ENCODE data around the gene TDRD10. TPM values are rescaled to one million over a fixed set of nuclear protein-coding genes. Genes with fewer than 3 reads are reported as not detected.
"Not testable (repeated sequence)": the region's sequence is repeated elsewhere in the genome, so short reads cannot be mapped to it uniquely, and the experiment has no call there.

Gene TDRD10
- total RNA-seq, 2 donors from 2014 or later: 0.12 TPM; not detected in 1

DNA sequence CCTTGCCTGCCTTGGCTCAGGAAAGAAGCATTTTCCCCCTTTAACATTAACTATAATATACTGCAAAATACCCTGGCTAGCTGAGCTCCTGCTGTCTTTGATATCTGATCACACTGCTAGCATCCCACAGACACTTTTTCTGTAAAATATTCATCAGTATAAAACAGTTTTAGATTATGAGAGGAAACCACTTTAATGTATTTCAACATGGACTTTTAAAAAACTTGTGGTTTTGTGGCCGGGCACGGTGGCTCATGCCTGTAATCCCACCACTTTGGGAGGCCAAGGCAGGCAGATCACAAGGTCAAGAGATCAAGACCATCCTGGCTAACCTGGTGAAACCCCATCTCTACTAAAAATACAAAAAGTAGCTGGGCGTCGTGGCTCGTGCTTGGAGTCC is 15.3 kb upstream of the TDRD10 start:
- H3K4me3 Mint-ChIP-seq; H3K27ac Mint-ChIP-seq; H3K9me3 ChIP-seq (ENCODE audit: control insufficient read depth, low read length, poor library complexity, severe bottlenecking); ATAC-seq; H3K4me1 Mint-ChIP-seq; H3K27me3 Mint-ChIP-seq; H3K36me3 Mint-ChIP-seq (ENCODE audit: low read depth); DNase-seq: not testable (repeated sequence)

DNA sequence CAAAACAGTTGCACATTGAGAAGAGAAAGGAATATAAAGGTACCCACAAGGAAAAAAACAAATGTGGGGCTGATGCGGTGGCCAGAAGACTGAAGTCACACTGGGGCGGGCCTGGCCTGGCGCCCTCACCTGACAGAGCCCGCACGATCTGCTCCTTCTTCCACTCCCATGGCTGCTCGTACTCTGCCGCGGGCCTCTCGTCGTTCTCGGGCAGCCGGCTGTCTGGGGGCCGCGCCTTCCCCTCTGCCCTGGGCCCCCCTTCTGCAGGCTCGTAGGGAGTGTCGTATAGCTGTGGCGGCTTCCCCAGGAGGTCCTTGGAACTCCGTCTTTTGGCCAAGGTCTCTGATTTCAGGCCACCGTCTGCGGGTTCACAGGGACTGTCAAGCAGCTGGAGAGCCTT is 13.1 kb upstream of the TDRD10 start:
- no peaks in the 10 kb centered on the region for H3K9me3 ChIP-seq (ENCODE audit: control insufficient read depth, low read length, poor library complexity, severe bottlenecking)
- H3K4me1 Mint-ChIP-seq: peaks cover 18% of the 10 kb centered on the region
- H3K27me3 Mint-ChIP-seq: no peaks in the 10 kb centered on the region
- H3K4me3 Mint-ChIP-seq: no peak overlapping the region
- no peak overlapping the region for H3K27ac Mint-ChIP-seq
- H3K36me3 Mint-ChIP-seq (ENCODE audit: low read depth): no peaks in the 10 kb centered on the region
- DNase-seq (no peak), ATAC-seq (no peak)

DNA sequence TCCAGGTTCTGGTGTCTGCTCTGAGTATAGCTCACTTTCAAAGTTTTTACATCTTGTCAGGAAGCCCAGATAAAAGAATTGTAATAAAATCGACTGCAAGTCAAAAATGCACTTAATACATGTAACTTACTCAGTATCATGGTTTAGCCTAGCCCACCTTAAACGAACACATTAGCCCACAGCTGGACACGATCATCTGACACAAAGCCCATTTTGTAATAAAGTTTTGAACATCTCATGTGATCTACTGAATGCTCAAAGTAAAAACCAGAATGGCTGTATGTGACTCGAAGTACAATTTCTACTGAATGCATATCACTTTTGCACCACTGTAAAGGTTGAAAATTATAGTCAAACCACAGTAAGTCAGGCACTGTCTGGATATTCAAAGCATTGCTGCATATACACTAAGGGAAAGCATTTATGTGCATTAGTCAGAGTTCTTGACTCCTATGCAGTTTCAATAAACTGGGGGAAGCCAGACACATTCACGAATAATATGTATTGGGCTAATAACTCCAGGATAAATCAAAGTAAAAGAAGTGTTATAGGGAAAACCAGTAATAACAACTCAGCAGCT is 12.2 kb upstream of the TDRD10 start:
- no peaks in the 10 kb centered on the region for H3K27me3 Mint-ChIP-seq
- H3K27ac Mint-ChIP-seq: no peak overlapping the region
- DNase-seq (no peak), ATAC-seq (no peak)
- peaks cover 19% of the 10 kb centered on the region for H3K4me1 Mint-ChIP-seq
- no peaks in the 10 kb centered on the region for H3K36me3 Mint-ChIP-seq (ENCODE audit: low read depth)
- no peaks in the 10 kb centered on the region for H3K9me3 ChIP-seq (ENCODE audit: control insufficient read depth, low read length, poor library complexity, severe bottlenecking)
- H3K4me3 Mint-ChIP-seq: no peak overlapping the region

DNA sequence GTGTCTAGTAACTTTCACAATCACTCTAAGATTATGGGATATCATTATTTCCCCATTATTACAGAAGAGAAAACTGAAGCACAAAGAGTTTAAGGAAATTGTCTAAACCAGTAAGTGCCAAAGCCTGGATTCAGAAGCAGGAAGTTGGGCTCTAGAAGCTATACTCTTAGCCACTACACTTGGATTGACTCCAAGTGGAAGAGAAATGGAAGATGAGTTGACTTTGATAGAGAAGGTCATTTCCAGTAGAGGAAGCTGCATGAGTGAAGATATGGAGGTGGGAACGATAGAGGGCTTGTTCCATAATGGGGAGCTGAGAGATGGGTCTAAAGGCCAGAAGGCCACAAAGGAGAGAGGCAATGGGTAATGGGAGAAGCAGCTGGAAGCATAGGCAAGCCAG is 11.7 kb upstream of the TDRD10 start:
- no peak for ATAC-seq
- no peaks in the 10 kb centered on the region for H3K36me3 Mint-ChIP-seq (ENCODE audit: low read depth)
- DNase-seq: no peak
- peaks cover 19% of the 10 kb centered on the region for H3K4me1 Mint-ChIP-seq
- H3K27ac Mint-ChIP-seq: no peak overlapping the region
- H3K27me3 Mint-ChIP-seq: no peaks in the 10 kb centered on the region
- H3K9me3 ChIP-seq (ENCODE audit: control insufficient read depth, low read length, poor library complexity, severe bottlenecking): no peaks in the 10 kb centered on the region
- no peak overlapping the region for H3K4me3 Mint-ChIP-seq

DNA sequence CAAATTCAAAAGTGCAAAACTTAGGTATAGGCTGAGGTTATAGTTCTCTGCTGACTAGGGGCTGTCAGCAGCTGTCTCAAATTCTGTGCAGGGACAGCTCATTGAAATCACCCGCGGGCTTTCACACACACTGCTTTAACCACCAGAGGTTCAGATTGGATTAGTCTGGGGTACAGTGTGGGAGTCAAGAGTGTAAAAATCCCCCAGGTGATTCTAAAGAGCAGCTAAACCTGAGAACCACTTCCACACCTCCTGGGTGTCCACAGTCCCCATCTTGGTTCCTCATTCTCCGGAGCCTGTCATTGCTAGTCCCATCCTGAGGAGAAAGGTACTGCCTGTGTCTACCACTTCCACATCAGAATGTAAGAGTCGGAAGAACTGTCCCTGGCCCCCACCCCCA is 9.9 kb upstream of the TDRD10 start:
- no peaks in the 10 kb centered on the region for H3K27me3 Mint-ChIP-seq
- ATAC-seq: no peak
- H3K36me3 Mint-ChIP-seq (ENCODE audit: low read depth): no peaks in the 10 kb centered on the region
- H3K9me3 ChIP-seq (ENCODE audit: control insufficient read depth, low read length, poor library complexity, severe bottlenecking): no peaks in the 10 kb centered on the region
- H3K4me1 Mint-ChIP-seq: peaks cover 22% of the 10 kb centered on the region
- H3K4me3 Mint-ChIP-seq: no peak overlapping the region
- no peak for DNase-seq
- H3K27ac Mint-ChIP-seq: no peak overlapping the region

DNA sequence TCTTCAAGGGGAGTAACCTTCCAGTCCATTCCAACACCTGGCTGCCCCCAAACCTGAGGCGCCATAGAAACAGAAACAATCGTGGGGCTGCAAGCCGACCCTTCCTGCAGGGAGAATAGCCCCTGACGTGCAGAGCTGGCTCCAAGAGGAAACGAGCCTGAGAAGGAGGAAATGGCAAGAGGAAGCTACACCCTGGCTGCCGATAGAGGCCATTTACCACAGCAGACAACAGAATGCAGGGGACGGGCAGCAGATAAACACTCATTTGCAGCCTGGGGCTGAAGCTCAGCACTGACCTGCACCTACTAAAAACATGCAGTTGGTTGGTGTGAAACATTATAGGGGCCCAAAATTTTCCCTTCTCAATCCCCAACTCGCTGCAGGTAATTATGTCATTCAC is 8.7 kb upstream of the TDRD10 start:
- peak overlapping the region; percentile 9 for H3K4me3 Mint-ChIP-seq
- no peaks in the 10 kb centered on the region for H3K36me3 Mint-ChIP-seq (ENCODE audit: low read depth)
- no peaks in the 10 kb centered on the region for H3K9me3 ChIP-seq (ENCODE audit: control insufficient read depth, low read length, poor library complexity, severe bottlenecking)
- no peaks in the 10 kb centered on the region for H3K27me3 Mint-ChIP-seq
- ATAC-seq: peak; percentile 65
- peaks cover 23% of the 10 kb centered on the region for H3K4me1 Mint-ChIP-seq
- H3K27ac Mint-ChIP-seq: no peak overlapping the region
- DNase-seq: no peak

DNA sequence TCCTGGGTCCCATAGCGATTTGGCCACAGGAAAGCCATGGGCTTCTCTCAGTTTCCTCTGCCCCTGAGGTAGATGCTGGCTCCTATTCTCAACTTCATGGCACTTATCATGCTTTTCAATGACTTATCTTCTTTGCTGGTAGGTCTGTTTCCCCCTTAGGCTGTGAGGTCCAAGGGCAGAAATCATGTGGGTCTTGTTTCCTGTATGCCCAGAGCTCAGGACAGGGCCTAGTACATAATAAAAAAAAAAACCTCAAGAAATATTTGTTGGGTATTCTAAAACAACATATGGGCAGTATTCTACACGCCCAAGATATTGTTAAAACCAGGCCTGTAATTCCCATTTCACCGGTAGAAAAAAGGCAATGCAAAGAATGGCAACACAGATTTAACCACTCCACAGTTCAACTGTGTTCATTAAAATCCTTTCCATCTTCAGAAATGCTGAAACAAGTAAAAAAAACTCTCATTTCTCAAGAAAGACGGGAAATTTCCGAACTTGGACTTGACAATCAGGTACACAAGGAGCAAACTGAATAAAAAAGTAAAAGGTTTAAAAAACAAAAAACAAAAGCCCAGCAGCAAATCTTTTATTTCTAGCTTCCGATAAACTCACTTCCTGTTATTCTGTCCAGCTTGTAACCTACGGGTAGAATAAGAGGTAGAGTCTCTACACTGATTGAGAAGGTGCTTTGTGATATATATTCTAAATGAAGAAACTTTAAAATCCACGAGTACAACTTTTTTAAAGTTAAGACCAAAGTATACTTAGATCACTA is 6.3 kb upstream of the TDRD10 start:
- Mint-ChIP-seq H3K36me3 (ENCODE audit: low read depth) (peaks cover 5% of the 10 kb centered on the region), H3K4me1 (peaks cover 22% of the 10 kb centered on the region), H3K27me3 (peaks cover 17% of the 10 kb centered on the region), H3K4me3 (no peak overlapping the region), H3K27ac (no peak overlapping the region)
- no peaks in the 10 kb centered on the region for H3K9me3 ChIP-seq (ENCODE audit: control insufficient read depth, low read length, poor library complexity, severe bottlenecking)
- DNase-seq: no peak
- no peak for ATAC-seq

DNA sequence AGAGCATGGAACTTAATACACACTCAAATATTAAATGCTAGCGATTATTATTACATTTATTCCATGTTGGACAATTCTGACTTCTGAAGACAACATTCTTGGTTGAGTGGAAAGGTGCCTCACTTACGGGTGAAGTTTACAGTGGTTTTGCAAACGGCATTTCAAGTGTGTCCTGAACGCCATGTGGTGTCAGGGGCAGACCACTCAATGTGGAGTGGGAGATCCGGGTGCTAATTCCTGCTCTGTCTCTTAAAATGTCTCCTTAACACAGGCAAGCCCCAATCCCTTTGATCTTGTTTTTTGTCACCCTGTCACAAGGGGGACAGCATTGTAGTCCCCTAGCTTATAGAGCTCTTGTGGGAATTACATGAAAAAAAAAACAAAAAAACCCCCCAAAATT is 5.6 kb upstream of the TDRD10 start:
- H3K4me3 Mint-ChIP-seq: no peak overlapping the region
- H3K9me3 ChIP-seq (ENCODE audit: control insufficient read depth, low read length, poor library complexity, severe bottlenecking): no peaks in the 10 kb centered on the region
- peaks cover 7% of the 10 kb centered on the region for H3K36me3 Mint-ChIP-seq (ENCODE audit: low read depth)
- peaks cover 24% of the 10 kb centered on the region for H3K27me3 Mint-ChIP-seq
- ATAC-seq (no peak), DNase-seq (no peak)
- peaks cover 24% of the 10 kb centered on the region for H3K4me1 Mint-ChIP-seq
- peak overlapping the region; percentile 53 for H3K27ac Mint-ChIP-seq

DNA sequence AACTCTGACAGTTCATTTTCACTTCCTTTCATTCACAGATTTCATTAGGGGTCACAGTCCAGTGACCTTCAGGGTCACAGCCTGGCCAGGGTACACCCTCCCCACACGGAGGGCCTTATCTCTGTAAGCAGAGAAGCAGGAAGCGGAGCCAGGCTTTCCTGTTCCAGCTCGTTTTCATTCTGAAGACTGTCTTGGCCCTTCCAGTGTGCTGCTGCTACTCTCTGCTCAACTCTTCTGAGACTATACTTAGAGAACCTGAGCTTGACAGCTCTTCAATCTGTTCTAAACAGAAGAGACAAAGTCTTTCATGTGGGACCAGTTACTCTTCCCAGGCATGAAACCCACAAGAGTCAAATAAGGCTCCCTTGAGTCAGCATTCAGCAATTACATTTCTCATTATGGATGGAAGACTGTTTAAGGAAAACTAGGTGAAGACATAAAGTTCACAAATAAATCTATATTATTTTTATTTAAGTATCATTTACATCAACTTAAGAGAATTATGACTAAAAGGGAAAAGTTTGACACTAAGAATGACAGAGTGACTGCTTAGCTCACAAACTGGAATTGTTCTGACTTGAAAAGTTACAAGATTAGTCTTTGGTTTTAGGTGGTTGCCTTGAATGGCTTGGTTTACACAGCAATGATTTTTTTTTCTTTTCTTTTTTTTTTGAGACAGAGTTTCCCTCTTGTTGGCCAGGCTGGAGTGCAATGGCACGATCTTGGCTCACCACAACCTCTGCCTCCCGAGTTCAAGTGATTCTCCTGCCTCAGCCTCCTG is 4.8 kb upstream of the TDRD10 start:
- peaks cover 20% of the 10 kb centered on the region for H3K4me1 Mint-ChIP-seq
- H3K27me3 Mint-ChIP-seq: peaks cover 25% of the 10 kb centered on the region
- H3K36me3 Mint-ChIP-seq (ENCODE audit: low read depth): peaks cover 8% of the 10 kb centered on the region
- no peaks in the 10 kb centered on the region for H3K9me3 ChIP-seq (ENCODE audit: control insufficient read depth, low read length, poor library complexity, severe bottlenecking)
- DNase-seq (no peak), ATAC-seq (peak; percentile 60)
- H3K27ac Mint-ChIP-seq: peak overlapping the region; percentile 53
- H3K4me3 Mint-ChIP-seq: peak overlapping the region; percentile 43

DNA sequence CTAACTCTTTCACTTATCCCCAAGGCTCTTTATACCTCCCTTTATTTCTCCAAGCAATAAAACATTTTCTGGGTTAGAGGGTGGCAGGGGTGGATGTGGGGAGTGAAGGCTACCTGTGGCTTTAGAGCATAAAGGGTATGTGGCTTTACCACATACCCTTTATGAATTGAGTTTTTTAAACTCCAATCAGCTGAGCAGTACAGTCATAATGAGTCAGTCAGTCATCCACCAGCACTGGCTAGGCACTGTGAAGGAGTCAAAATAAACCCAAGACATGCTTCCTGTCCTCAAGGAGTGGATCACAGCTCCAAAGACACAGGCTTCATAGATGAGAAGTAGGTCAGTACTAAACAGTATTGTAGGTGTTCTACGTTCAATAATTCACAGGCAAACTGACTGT is 2.6 kb upstream of the TDRD10 start:
- DNase-seq (no peak), ATAC-seq (no peak)
- Mint-ChIP-seq H3K27me3 (peaks cover 35% of the 10 kb centered on the region), H3K27ac (no peak overlapping the region), H3K4me1 (peaks cover 10% of the 10 kb centered on the region), H3K36me3 (ENCODE audit: low read depth) (peaks cover 10% of the 10 kb centered on the region), H3K4me3 (no peak overlapping the region)
- H3K9me3 ChIP-seq (ENCODE audit: control insufficient read depth, low read length, poor library complexity, severe bottlenecking): no peaks in the 10 kb centered on the region

DNA sequence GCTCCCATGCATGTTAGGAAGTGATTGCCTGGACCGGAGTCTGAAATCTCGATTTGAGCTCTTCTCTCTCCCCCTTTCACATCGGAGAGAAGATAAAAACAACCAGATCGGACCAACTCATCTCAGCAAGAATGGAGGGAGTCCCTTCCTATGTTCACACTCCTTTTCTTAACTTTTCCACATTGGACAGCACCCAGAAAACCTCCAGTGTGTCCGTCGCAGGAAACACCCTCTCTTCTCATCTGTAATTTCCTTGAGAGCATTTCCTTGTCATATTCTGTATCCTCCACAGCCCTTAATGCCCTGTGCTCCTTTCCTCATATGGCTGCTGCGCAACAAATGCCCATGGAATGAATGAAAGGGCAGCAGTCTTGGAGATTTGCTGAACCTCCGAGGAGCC is 1.5 kb upstream of the TDRD10 start:
- H3K27ac Mint-ChIP-seq: no peak overlapping the region
- no peak for ATAC-seq
- H3K9me3 ChIP-seq (ENCODE audit: control insufficient read depth, low read length, poor library complexity, severe bottlenecking): no peaks in the 10 kb centered on the region
- peaks cover 44% of the 10 kb centered on the region for H3K27me3 Mint-ChIP-seq
- no peak overlapping the region for H3K4me3 Mint-ChIP-seq
- peaks cover 10% of the 10 kb centered on the region for H3K4me1 Mint-ChIP-seq
- DNase-seq: no peak
- peaks cover 12% of the 10 kb centered on the region for H3K36me3 Mint-ChIP-seq (ENCODE audit: low read depth)

DNA sequence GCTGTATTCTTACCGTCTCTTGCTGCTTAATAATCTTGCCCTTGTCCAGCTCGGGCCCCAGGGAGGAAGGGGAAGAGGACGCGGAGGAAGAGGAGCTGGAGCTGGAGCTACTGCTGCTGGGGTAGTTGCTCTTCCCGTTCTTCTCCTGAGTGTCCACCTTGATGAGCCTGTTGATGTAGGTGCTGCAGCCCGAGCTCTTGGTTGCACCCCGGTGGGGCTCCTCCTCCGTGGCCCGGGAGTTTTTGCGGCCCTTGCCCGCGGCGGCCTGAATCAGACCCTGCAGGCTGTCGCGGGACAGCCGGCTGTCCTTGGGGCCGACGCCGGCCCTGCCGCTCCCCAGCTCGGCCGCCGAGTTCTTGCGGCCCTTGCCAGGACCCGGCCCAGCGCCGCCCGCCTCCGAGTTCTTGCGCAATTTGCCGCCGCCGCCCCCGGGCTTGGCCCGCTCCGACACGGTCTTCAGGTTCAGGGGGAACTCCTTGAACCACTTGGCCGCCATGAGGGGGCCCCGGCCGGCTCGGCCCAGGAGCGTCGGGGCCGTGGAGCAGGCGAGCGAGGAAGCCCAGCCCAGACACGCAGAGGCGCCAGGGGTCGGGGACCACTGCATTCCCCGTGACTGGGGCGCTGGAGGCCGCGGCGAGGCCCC is 475 bp upstream of the TDRD10 start:
- peaks cover 12% of the 10 kb centered on the region for H3K36me3 Mint-ChIP-seq (ENCODE audit: low read depth)

DNA sequence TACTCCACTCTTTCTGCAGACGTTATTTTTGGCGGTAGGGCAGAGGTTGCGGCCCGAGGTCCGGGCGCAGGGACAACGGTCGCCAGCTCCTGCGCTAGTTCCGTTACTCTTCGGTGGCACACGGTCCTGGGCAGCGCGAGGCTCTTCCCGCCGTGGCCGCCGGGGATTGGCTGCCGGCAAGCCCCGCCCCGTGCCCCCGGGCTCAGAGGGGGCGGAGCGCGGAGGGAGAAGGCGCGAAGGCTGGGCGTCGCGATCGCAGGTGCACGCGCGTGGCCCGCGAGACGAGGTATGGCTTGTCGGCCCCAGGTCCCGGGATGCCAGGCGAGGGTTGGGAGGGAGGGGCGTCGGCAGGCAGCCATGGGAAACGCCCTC is 711 bp downstream of the TDRD10 start:
- no peak for ATAC-seq
- H3K36me3 Mint-ChIP-seq (ENCODE audit: low read depth): peaks cover 12% of the 10 kb centered on the region
- no peaks in the 10 kb centered on the region for H3K9me3 ChIP-seq (ENCODE audit: control insufficient read depth, low read length, poor library complexity, severe bottlenecking)
- peaks cover 55% of the 10 kb centered on the region for H3K27me3 Mint-ChIP-seq
- H3K4me1 Mint-ChIP-seq: peaks cover 5% of the 10 kb centered on the region
- DNase-seq: no peak
- no peak overlapping the region for H3K27ac Mint-ChIP-seq
- H3K4me3 Mint-ChIP-seq: peak overlapping the region; percentile 79

More for the DNA sequence above, 475 bp upstream of the TDRD10 start:
- H3K9me3 ChIP-seq (ENCODE audit: control insufficient read depth, low read length, poor library complexity, severe bottlenecking): no peaks in the 10 kb centered on the region
- ATAC-seq (no peak), DNase-seq (no peak)
- Mint-ChIP-seq H3K4me1 (peaks cover 10% of the 10 kb centered on the region), H3K4me3 (peak overlapping the region; percentile 46), H3K27me3 (peaks cover 44% of the 10 kb centered on the region), H3K27ac (peak overlapping the region; percentile 47)
